GM21367 (cell line): Measurements from ENCODE around the gene DNLZ.
"Not testable (repeated sequence)": the region's sequence is repeated elsewhere in the genome, so short reads cannot be mapped to it uniquely, and the experiment has no call there.

Experiments
- ATAC-seq: cut with Tn5 transposase; IDR thresholded peaks from one replicate; pipeline ENCODE4 v1.9.1; 2021; ENCODE audit not compliant: unreplicated experiment

Gene DNLZ

DNA sequence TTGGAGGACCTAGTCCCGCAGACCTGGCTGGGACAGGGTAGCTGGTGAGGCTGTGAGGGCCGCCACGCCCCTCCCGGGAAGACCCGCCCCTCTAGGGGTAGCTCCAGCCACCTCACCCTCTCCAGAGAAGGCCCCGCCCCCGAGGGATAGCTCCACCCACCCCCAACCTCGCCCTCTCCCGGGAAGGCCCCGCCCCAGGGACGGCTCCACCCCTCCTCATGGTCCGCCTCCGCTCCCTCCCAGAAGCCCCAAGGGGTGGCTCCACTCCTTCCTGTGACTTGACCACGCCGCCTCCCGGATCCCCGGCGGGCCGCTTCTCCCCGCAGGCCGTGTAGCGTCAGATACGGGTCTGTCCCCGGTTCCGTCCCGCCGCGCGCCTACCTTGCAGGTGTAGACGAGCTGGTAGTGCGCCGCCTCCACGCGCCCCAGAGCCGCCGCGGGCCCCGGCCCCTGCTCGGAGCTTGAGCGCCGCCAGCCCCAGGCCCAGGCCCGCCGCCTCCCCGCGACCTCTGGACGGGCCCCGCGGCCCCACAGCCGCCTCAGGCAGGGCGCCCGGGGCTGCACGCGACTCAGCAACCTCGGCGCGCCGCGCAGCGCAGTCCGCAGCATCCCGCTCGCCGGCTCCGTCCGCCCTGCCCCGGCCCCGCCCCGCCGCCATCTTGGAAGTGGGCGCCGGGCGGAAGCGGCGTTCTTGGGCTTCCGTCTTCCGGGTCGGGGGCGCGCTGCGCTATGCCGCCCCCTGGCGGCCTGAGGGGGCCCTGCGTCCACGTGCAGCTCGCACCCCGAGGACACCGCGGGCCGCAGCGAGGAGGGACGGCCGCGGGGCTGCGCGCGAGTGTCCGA, at the start of gene DNLZ:
TSS of gene DNLZ (minus strand) at position 639 of the 843 bp plus-strand sequence. CDS start at position 609, 30 bp downstream.
- peak; percentile 61 for ATAC-seq

DNA sequence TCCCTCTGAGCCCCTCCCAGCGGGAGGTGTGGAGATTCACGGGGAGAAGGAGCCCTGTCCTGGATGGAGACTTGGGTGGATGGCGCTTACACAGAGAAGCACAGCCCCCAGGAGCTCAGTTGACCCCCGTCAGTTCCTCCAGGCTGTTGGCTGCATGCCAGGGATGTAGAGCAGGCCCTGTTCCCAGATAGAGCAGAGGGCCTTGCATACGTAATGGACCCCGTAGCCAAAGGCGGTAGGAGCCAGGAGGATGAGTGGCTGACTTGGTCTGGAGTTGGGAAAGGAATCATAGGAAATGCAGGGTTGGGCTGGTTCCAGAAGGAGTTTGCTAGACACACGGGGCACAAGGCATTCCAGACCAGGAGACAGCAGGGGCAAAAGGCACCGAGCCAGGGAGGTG, 49.4 kb upstream of the DNLZ start:
- ATAC-seq = no peak

GRCh38 chr9:136411378-136411777, 47.8 kb upstream of the DNLZ start:
- no peak for ATAC-seq

DNA sequence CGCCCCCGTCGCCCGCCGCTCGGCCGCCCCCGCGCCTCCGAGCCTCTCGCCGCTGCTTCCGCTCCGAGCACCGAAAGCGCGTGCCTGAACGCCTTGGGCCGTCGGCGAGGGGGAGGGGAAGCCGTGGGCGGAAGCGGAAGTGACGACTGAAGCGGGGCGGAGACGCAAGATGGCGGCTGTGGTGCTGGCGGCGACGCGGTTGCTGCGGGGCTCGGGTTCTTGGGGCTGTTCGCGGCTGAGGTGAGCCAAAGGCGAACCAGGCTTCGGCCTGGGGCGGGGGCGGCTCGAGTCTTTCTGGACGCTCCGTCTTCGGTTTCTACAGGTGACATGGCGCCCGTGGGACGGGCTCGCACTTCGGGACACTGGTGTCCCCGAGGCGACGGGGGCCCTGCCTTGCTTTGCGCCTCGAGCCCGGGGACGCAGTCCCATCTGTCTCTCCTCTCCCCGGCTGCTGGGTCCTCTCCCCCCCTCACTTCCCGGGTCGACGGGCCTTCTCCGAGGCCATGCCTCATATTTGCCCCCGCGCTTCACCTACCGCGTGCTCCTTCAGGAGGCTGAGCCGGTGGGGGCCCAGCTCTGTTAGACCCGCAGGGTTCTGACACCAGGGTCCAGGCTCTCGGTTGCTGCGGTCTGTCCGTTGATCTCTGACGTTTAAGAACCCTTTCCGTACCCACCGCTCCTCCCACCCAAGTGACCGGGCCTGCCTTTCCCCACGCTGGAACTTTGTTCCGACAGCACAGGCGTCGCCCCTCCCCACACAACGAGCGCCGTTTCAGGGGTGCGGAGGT, 47.1 kb upstream of the DNLZ start, which contains the start of the genes ENTR1 and PMPCA:
TSS of gene ENTR1 (minus strand) at position 115 of the 788 bp plus-strand sequence. CDS start 217 bp downstream, outside the sequence.
TSS of gene PMPCA (plus strand) at position 159 of the 788 bp plus-strand sequence. CDS start at position 170, 11 bp downstream.
- peak; percentile 67 for ATAC-seq

DNA sequence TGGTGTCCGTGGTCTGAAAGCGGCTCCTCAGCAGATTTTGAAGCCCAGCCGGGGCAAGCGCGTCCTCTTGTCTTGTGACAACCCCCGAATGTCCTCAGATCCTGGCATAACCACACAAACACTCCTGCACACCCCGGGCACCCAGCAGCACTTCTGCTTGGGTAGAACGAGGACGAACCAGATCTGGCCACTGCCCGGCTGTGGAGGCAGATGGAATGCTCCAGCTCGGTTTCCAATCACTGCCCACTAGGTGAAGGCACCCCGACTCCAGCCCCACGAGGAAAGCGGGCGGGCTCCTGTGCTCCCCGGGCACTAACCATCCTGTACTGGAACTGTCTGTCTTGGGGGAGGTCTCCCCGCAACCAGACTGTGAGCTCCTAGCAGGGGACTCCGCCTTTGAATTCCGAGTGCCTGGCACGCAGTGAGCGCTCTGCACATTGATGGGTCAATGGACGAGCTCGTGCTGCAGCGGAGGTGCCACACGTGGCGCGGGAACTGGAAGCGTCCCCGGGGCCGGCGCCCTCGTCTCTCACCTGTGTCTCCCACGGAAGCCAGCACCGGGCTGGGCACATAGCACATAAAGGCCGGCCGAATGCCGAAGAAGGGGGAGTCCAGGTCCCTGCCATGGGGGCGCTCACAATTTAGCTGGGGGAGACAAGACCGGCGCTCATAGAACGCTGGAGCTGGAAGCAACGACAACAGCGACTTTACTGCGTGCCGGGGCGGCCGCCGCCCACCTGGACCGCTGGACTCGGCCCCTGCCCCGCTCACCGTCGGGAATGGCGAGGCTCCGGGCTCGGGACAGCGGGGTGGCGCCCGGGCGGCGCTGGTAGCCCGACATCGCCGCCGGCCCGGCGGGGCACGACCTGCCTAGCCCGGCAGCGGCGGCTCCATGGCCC, 46.3 kb upstream of the DNLZ start:
- no peak for ATAC-seq

DNA sequence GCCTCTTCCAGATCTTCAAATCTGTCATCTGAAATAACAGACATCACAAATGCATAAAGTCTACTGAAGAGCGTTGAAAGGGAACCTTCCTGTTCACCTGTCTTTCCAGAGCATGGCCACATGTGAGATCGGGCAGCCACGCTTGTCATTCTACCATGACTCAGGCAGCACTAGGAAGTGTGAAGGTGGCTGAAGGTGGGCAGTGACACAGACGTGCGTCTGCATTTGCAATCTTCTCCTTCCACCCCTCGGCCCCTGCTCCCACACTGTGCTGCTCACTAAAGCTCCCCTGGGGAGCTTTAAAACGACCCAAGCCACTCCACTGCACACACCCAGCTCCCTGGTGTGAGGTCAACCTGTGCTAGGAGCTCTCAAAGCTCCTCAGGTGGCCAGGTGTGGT, 44.4 kb upstream of the DNLZ start:
- ATAC-seq = no peak

DNA sequence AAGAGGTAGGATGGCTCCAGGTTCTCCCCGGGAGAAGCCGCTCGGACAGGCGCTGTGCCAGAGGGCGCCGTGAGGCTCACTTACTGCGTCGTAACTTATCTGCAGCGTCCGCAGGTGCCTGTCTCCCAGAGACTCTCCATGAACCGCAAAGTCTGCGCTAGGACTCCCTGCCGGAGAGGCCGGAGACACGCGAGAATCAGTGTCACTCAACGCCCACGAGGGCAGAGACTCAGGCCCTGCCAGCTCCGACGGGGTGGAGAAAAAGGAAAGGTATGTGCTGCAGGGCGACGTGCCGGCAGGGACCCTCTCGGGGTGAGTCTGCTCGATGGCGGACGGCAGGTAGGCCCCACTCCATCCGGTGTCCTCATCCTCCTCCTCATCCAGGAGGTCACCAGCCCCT, 43.5 kb upstream of the DNLZ start:
- ATAC-seq = not testable (repeated sequence)

DNA sequence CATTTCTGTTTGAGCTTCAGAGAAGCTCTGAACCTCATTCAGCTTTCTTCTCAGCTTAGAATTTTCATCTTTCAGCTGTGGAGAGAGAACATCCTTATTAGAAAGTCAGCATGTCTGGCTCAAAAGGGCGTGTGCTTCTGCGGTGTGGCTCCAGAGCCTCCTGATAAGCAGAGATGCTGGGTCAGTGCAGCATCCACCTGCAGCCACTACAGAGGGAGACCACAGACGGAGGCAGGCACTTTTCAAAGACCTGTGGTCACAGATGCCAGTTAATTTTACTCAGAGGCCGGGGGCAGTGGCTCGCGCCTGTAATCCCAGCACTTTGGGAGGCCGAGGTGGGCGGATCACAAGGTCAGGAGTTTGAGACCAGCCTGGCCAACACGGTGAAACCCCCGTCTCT, 42.4 kb upstream of the DNLZ start:
- ATAC-seq = not testable (repeated sequence)

GRCh38 chr9:136405481-136405880, 41.9 kb upstream of the DNLZ start:
- no peak for ATAC-seq

DNA sequence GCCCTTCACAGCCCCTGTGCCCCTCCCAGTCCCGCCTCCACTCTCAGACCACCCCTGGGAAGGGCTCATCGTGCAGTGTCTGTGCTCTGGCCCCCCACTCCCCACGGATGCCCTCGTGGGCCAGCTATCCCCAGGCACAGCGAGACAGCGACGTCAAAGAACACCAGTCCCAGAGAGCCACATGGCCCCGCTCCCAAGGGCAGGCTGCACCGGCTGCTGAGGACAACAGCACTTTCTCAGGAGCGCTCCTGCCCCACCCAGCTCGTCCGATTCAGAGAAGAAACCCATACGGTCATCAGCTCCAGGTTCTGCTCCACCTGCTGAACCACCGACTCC, 41.2 kb upstream of the DNLZ start:
- ATAC-seq = no peak

DNA sequence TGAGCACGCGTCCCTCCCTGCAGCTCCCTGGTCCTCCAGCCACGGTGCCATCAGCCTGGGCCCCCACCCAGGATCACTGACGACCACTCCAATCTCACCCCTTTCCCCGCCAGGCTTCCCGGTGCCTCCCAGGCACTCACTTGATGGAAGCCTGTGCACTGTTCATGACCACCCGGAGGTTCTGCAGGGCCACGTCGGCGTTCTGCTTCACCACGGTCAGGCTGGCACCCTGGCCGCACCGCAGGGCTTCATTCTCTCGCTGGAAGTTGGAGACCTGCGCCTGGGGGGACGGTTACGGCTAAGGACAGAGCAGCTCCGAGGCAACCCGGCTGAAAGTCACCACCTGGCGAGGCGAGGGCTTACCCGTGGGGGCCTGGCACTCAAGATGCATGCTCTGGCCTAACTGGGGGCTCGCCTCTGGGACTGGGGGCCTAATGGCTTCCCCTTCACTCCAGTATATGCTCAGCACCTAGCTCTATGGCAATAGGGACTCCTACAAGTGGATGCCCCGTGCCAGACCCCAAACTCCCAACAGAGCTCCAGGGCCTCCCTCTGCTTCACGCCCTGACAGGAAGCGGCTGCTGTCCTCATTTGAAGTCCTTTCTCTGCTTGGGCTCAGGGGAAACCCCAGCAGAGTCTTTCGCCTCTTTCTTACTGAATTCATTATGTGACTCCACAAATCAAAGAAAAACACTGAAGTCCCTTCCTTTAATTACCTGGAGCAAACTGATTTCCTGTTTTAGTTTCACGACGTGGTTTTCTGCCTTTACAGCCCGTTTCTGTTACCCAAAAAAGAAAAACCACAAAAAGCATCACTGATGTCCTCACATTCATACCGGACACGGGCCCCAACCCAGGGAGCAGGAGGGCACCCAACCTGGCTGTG, 40.6 kb upstream of the DNLZ start:
- ATAC-seq = no peak

- ATAC-seq = no peak
These were observed 40.0 kb upstream of the DNLZ start for GRCh38 chr9:136403538-136403914.

GRCh38 chr9:136402067-136402466, 38.5 kb upstream of the DNLZ start:
- ATAC-seq = no peak

DNA sequence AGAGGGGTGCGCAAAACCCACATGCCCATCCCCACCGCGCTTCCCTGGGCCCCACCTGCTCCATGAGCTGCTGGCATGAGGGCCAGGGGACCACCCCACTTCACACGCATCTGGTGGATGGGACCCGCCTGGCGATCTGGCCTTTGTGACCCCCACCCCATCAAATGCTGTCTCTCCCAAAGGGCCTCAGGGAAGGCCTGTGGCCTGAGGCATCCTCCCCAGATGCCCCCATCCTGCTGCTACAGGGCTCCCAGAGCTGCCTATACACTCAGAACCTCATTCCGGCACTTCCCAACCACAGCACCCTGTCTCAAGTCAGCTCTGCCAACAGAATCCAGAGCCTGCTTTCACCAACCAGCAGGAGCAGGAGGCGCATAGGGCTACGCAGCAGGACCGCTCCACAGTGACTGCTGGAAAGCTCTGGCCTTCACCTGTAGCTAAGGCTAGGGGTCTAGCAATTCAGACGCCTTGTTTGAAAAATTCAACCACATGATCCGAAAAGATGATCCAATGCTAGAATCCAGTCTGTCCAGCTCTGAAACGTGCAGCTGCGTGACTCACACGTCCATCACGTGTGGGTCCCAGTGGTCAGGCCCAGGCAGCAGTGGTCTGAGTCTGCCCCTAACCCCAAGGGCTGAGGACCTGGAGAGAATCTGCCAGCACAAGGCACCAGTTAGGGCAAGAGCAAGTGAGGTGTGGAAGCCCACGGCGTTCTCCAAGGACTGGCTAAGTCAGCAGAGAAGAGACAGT, 37.8 kb upstream of the DNLZ start:
- ATAC-seq = no peak

GRCh38 chr9:136400038-136400834, 36.7 kb upstream of the DNLZ start, which contains the start of gene SNAPC4:
Gene SNAPC4 (minus strand): TSS chr9:136400170. CDS start chr9:136398428, 1,742 bp downstream.
- ATAC-seq = peak; percentile 48

GRCh38 chr9:136399176-136400037, 35.9 kb upstream of the DNLZ start:
- ATAC-seq = no peak

DNA sequence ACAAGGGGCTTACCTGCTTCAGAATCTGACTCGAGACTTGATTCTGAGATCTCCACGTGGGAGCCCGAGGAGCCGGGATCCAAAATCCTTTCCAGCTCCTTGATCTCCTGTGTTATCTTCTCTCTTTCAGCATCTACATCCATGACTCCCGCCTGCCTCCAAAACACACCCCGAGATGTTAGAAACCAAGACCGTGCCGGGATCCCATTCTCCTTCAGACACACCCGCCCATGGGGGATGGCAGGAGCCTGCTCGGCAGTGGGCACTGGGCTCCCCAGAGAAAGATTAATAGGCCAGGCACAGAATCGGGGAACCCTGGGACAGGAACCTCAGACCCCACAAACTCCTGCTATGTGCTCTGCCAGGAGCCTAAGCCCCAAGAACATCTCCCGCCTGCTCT, 34.7 kb upstream of the DNLZ start:
- no peak for ATAC-seq
